ENCODE results near the gene SLC16A3. TPM values are rescaled to one million over a fixed set of nuclear protein-coding genes. Genes with fewer than 3 reads are reported as not detected.

The SLC16A3 gene
- total and polyA plus RNA-seq, 9 of the 15 experiments (the other 6 are each of a cell fraction or from before 2014, with no cell fraction given) = 0.11 to 5.4 (median 1.2) TPM; not detected in 2

- TF ChIP-seq CBFA2T3 (IDR thresholded peaks at IDR 0.05) = peak; percentile 5; the same call in 1 of the 2 replicates
- peak; percentile 84 for TF ChIP-seq ZBTB40 (IDR thresholded peaks at IDR 0.05)
- TF ChIP-seq ZBTB40 (CRISPR knock-in tag; IDR thresholded peaks at IDR 0.05) = no peak
- TF ChIP-seq GATAD2B (IDR thresholded peaks at IDR 0.05; ENCODE audit: borderline replicate concordance) = no peak
- TF ChIP-seq ETV5 (CRISPR knock-in tag; IDR thresholded peaks at IDR 0.05; ENCODE audit: low read depth) = 0 out of 2 replicates have a peak, but pooled peaks have one; percentile 61
- peak; percentile 39; the same call in 1 of the 2 replicates for TF ChIP-seq NKRF (IDR thresholded peaks at IDR 0.05; ENCODE audit: borderline replicate concordance)
- TF ChIP-seq CREB1 (IDR thresholded peaks at IDR 0.05) = peak; percentile 88
- peak; percentile 93 for TF ChIP-seq CREB1 (CRISPR knock-in tag; IDR thresholded peaks at IDR 0.05)
- TF ChIP-seq WHSC1 (IDR thresholded peaks at IDR 0.05; ENCODE audit: low read length) = no peak
- 0 out of 2 replicates have a peak, but pooled peaks have one; percentile 56 for TF ChIP-seq ELF2 (CRISPR knock-in tag; IDR thresholded peaks at IDR 0.05)
- no peak for TF ChIP-seq CREBBP (IDR thresholded peaks at IDR 0.05; ENCODE audit: low read depth, low read length)
- TF ChIP-seq HDAC1 (IDR thresholded peaks at IDR 0.05) = peak in 1 of 2 experiments; percentile 4; a peak in 1 of 4 replicates
- 0 out of 2 replicates have a peak, but pooled peaks have one; percentile 38 for TF ChIP-seq ETS1 (conservative IDR thresholded peaks at IDR 0.05; ENCODE audit: control insufficient read depth, low read depth, low read length)
Measured at GRCh38 chr17:82273327-82274133, 44.7 kb downstream of the SLC16A3 start, which contains the start of gene CSNK1D (continued).
